Liver (tissue), 3 donors: ENCODE data around the gene FUNDC2.
"Not testable (repeated sequence)": the region's sequence is repeated elsewhere in the genome, so short reads cannot be mapped to it uniquely, and the experiment has no call there.

Experiments
- ATF3 ChIP-seq: IDR thresholded peaks from 2 replicates; pipeline ENCODE4 v1.6.1; 2016; ENCODE audit warnings: antibody characterized with exemption
- JUND ChIP-seq, 2 donors: IDR thresholded peaks; 2 replicates each; pipeline ENCODE4 v1.6.1; 2016; ENCODE audit warnings: antibody characterized with exemption in 2 of 2
- MAX ChIP-seq: IDR thresholded peaks from 2 replicates; pipeline ENCODE4 v1.6.1; 2016; ENCODE audit warnings: antibody characterized with exemption
- RXRA ChIP-seq, 2 donors: IDR thresholded peaks; 2 replicates each; pipeline ENCODE4 v1.6.1; 2017 to 2018; ENCODE audit warnings: antibody characterized with exemption in 2 of 2, mild to moderate bottlenecking in 1 of 2
- TAF1 ChIP-seq: conservative IDR thresholded peaks from 2 replicates; pipeline ENCODE4 v1.6.1; 2016; ENCODE audit warnings: antibody characterized with exemption, mild to moderate bottlenecking
- YY1 ChIP-seq: IDR thresholded peaks from 2 replicates; pipeline ENCODE4 v1.6.1; 2016; ENCODE audit warnings: antibody characterized with exemption, mild to moderate bottlenecking
- TF ChIP-seq, protein P1 (sequence below): fragments of 150-350 bp; IDR thresholded peaks from 2 replicates; pipeline ENCODE4 v1.5.1; 2017; ENCODE audit warnings: improper control_type of control experiment, low read depth, low read length; ENCODE audit not compliant: missing input control
- donor health status: healthy.
- donor health status: healthy.

GRCh38 chrX:155008578-155008977, 18.1 kb upstream of the FUNDC2 start:
- not testable (repeated sequence) for TF ChIP-seq YY1; MAX; ATF3; TAF1; RXRA (IDR thresholded peaks at IDR 0.05); JUND (IDR thresholded peaks at IDR 0.05)
- TF ChIP-seq, protein P1, sequence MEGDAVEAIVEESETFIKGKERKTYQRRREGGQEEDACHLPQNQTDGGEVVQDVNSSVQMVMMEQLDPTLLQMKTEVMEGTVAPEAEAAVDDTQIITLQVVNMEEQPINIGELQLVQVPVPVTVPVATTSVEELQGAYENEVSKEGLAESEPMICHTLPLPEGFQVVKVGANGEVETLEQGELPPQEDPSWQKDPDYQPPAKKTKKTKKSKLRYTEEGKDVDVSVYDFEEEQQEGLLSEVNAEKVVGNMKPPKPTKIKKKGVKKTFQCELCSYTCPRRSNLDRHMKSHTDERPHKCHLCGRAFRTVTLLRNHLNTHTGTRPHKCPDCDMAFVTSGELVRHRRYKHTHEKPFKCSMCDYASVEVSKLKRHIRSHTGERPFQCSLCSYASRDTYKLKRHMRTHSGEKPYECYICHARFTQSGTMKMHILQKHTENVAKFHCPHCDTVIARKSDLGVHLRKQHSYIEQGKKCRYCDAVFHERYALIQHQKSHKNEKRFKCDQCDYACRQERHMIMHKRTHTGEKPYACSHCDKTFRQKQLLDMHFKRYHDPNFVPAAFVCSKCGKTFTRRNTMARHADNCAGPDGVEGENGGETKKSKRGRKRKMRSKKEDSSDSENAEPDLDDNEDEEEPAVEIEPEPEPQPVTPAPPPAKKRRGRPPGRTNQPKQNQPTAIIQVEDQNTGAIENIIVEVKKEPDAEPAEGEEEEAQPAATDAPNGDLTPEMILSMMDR: not testable (repeated sequence)
